Mucosa of gallbladder (tissue), 1 donor: ENCODE measurements around the gene CFAP298. TPM values are rescaled to one million over a fixed set of nuclear protein-coding genes. Genes with fewer than 3 reads are reported as not detected.
"Not testable (repeated sequence)": the region's sequence is repeated elsewhere in the genome, so short reads cannot be mapped to it uniquely, and the experiment has no call there.

Source experiments
- DNase-seq: peaks from one replicate; pipeline ENCODE4 v3.0.0-alpha.2; 2020; ENCODE audit warnings: low spot score
- total RNA-seq: library from RNA; stranded (reverse); gene quantifications from one replicate; pipeline ENCODE4 v1.2.1, GENCODE V29; 2021
- donor health status: DM: no; HTN: no; CAD: no.

The CFAP298 gene, protein sequence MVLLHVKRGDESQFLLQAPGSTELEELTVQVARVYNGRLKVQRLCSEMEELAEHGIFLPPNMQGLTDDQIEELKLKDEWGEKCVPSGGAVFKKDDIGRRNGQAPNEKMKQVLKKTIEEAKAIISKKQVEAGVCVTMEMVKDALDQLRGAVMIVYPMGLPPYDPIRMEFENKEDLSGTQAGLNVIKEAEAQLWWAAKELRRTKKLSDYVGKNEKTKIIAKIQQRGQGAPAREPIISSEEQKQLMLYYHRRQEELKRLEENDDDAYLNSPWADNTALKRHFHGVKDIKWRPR
- 43.2 TPM for total RNA-seq

DNA sequence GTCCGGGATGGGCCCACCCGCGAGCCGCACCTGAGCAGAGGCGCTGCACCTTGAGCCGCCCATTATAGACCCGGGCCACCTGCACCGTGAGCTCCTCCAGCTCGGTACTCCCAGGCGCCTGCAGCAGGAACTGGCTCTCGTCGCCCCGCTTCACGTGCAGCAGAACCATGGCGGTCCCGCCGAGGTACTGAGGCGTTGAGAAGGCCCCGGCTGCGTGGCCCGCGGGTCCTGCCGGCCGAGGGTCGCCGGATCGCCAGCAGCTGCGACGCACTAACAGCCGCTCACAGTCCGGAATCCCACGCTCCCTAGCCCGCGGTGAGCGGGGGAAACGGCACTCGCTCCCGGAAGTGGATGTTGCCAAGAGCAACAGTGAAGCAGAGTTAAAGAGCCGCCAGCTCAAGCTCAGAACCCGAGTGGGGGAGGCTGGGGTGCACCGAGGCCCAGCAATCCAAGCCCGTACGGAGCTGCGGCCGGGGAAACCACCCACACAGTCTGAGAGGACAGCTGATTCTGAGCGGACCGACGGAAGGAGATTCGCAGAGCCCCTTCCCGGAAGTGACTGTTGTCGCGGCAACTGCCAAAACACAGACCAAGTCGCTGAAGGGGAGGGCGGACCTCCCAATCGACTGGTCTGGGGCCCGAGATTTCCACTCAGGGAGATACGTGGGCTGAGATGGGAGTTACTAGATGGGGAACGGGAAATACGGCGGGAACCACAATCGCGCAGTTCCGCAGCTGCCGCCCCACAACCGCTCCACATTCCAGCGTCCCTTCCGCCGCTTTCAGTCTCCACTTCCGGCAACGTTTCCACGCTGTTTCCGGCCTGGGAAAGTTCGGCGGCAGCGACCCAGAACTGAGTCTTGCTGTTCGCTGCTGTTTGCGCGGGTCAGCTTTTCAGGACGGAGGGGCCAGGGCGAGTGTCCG is at the start of gene CFAP298:
CFAP298 (minus strand) TSS at position 303 of the 924 bp plus-strand sequence; CDS start at position 169, 134 bp downstream.
- DNase-seq: peak; percentile 85

- DNase-seq: not testable (repeated sequence)
Observed at GRCh38 chr21:32661026-32661782, 49.0 kb upstream of the CFAP298 start.

DNA sequence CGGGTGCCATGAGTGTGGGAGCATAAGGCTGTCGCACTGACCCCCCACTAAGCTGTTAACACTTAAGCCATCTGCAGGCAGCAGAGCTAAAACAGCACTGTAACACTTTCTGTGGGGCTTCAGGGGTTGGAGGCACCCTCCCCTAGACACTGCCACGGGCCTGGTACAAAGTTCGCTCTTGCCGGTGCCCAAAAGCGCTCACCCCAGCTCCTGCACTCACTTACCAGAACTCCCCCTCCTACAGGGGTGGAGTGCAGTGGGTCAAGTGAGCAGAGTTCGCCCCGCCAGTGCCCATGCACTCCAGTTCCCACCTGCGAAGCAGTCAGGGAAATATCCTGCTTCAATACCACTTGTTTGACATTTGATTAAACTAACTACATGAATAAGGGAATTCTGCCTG is 46.3 kb upstream of the CFAP298 start:
- DNase-seq: no peak

DNA sequence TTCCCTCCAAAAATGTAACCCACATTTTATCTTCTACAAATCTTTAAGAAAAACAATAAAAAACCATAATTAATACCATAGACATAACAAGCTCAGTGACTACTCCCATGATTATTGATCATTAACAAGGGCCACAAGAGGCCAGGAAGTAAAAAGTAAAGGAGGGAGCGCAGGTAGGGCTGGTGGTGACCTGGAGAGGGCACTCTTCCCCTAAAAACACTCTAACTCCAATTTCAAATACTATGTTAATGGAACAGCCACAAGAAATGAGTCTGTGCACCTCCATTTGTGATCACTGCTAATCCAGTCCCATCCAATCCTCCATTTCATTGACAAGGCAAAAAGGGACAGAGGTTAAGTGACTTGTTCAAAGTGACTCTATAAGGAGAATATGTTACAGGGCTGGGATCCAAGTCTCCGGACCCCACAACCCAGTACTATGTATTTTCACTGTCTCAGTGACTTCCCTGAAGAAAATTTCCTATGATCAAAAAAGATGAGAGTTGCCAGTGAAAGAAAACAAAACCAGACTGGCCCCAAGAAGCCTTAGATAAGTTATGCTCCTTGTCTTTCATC is 41.2 kb upstream of the CFAP298 start:
- DNase-seq: no peak

GRCh38 chr21:32648165-32648564 is 36.0 kb upstream of the CFAP298 start:
- no peak for DNase-seq

GRCh38 chr21:32645261-32646182 is 33.3 kb upstream of the CFAP298 start:
- no peak for DNase-seq

DNA sequence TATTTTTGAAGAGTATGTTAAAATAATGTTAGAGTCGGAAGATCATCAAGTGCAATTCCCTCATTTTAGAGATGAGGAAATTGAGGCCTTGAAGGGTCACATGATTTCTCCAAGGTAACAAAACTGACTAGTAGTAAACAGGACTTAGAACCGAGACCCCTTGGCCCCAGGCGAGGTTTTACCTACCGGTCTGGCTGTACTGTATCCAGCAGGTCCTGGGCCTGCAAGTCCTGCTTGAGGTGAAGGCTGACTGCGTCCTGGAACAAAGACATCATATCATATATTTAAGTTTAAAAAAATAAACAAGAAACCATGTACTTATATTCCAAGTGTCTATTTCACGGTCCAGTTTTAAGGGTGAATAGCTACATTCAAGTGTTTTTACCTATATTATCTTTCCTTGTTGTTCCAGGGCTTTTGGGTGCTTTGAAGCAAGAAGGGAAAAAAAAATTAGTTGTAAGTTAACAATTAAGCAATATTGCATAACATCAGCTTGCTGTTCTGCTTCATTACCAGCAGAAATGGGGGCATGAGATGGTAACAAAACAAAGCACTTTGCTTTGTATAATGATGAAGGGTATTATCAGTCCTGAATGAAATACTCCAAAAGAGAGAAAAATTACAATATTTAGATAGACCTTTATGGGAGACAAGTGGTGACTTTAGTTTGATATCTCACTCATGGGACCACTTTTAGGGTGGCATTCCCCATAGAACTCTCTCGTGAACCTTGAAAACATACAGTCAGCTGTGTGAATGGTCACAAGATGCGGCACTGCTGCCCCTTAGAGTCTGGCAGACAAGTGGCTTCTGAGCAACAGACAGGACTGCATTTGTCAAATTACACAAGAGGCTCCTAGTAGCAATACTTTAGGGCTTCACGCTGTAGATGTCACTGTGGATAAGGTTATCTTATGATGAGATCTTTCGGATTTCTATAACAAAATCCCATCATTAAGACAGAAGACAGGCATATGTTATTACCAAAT is 29.8 kb upstream of the CFAP298 start:
- no peak for DNase-seq

- no peak for DNase-seq
Observed at GRCh38 chr21:32626621-32627196, 14.5 kb upstream of the CFAP298 start.

- not testable (repeated sequence) for DNase-seq
Observed at GRCh38 chr21:32618218-32618617, 6.0 kb upstream of the CFAP298 start.

DNA sequence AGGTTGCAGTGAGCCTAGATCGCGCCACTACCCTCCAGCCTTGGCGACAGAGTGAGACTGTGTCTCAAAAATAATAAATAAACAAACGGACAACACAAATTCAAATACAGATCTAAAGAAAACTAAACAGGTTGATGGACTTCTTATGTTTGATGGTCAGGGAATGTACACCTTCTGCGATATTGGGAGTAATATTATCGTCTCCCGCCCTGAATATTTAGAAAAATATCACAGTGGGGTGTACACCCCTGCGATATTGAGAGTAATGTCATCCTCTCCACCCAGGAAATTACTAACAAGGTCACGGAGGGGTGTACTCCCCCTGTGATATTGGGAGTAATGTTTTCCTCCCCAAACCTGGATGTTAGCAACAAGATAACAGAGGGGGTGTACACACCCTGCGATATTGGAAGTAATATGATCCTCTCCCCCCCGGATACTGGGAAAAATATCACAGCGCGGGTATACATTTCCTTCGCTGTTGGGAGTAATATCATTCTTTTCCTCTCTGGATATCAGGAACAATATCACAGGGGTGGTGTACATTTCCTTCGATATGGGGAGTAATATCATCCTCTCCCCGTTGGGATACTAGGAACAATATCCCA is 1.4 kb upstream of the CFAP298 start:
- DNase-seq: no peak

DNA sequence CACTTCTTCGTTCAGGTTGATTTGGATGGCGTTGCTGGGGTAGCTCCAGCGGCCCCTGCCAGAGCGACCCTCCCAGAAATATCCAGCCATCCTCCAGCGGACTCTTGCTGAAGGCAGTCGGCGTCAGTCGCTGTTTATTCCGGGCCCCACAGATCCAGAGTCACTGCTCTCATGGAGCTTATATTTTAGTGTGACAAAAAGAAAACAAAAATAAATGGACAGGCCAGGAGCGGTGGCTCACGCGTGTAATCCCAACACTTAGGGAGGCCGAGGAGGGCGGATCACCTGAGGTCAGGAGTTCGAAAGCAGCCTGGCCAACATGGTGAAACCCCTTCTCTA is 791 bp upstream of the CFAP298 start:
- DNase-seq: no peak

DNA sequence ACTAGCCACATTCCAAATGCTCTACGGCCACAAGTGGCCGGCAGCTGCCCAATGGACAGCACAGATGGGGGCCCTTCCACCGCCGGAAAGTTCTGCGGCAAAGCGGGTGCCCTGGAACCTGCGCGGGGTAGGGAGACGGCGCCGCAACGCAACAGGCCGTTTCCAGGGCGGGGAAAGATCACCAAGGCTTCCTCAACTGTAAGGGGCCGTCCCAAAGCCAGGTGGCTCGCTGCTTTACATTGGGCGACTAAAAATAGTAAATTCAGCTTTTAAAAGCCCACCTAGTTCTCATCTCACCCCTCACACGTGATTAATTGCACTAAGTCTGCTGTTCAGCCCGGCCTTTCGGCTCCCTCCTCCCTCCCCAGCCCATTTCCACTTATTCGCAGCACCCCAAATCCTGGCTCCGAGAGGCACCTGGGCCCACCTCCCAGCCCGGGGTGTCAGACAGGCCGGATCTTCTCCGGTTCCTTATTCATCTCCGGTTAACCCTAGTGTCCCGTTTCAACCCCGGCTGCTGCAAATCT is 643 bp downstream of the CFAP298 start:
- DNase-seq: no peak

DNA sequence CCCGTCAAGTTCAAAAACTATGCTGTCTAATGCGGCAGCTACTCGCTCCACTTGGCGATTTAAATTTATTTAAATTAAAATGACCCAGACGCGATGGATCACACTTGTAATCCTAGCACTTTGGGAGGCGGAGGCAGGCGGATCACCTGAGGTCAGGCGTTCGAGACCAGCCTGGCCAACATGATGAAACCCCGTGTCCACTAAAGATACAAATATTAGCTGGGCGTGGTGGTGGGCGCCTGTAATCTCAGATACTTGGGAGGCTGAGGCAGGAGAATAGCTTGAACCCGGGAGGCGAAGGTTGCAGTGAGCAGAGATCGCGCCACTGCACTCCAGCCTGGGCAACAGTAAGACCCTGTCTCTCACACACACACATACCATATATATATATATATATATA is 1.2 kb downstream of the CFAP298 start:
- not testable (repeated sequence) for DNase-seq

DNA sequence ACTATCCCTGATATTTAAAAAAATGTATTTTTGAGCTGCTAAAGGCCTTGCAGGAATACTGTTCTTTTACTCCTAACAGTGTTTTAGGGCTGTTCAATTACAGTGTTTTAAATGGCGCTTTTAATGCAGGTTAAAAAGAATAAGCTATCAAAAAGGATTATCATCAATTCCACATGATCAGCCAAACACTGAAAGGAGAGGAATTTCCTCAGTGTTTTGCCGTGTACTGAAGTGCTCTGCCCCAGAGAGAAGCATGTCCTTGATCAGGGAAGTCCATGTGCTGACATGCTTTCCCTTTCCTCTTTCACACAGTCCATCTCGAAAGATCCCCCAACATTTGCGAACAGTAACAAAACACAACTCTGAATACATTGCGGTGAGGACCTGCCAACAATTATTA is 3.3 kb downstream of the CFAP298 start:
- DNase-seq: no peak

DNA sequence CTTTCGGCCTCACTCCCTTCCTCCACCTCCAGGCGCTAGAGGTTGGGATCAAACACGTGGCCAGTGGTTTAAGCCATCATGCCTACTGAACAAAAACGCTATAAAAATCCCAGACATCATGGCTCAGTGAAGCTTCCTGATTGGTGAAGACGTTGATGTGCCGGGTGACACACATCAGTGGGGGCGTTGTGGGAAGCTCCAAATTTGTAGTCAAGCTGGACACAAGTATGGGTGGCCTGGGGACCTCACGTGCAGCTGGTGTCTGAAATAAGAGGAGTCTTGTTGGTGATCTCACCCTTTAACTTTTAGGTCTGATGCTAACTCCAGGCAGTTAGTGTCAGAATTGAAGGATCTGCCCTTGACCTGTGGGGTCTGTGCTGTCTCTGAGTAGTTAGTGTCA is 6.7 kb downstream of the CFAP298 start:
- DNase-seq: no peak

DNA sequence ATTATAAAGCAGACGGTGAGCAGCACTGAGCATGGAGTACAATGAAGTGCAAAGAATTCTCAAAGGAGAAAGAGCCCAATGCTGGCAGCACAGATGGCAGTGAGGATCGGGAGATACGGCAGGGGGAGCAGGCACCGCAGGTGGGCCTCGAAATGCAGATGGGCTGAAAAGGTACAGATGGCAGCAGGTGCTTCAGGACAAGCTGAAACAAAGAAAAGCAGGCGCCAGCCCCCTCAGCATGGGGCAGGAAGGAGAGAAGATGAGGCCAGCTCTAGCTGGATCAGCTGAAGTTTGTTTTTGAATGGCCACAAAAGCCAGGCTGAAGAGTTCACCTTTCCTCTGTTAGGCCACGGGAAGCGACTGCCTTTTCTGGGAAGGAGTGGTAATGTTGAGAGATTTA is 7.7 kb downstream of the CFAP298 start:
- DNase-seq: no peak

- DNase-seq: no peak
Observed at GRCh38 chr21:32603131-32603530, 9.0 kb downstream of the CFAP298 start.

GRCh38 chr21:32602099-32602498 is 10.1 kb downstream of the CFAP298 start:
- no peak for DNase-seq

- DNase-seq: no peak
Observed at GRCh38 chr21:32599526-32599925, 12.7 kb downstream of the CFAP298 start.
